Peyer's patch (tissue), 4 donors: Measurements from ENCODE around the gene PAIP2B.

Experiments used
- POLR2A ChIP-seq, 2 donors: fragments of 450-650 bp; IDR thresholded peaks; one replicate each; pipeline ENCODE4 v1.5.1; 2017; ENCODE audit warnings: antibody characterized with exemption in 2 of 2, mild to moderate bottlenecking in 2 of 2, moderate library complexity in 2 of 2
- TF ChIP-seq, protein P1 (sequence below), 6 experiments: fragments of 450-650 bp in 4 of 6; fragments of 200-600 bp in 2 of 6; sonication (generic) in 1 of 6; IDR thresholded peaks; one replicate each; pipeline ENCODE4 v1.5.1; 2017 to 2019; ENCODE audit warnings: antibody characterized with exemption in 6 of 6, mild to moderate bottlenecking in 3 of 6, moderate library complexity in 1 of 6

DNA sequence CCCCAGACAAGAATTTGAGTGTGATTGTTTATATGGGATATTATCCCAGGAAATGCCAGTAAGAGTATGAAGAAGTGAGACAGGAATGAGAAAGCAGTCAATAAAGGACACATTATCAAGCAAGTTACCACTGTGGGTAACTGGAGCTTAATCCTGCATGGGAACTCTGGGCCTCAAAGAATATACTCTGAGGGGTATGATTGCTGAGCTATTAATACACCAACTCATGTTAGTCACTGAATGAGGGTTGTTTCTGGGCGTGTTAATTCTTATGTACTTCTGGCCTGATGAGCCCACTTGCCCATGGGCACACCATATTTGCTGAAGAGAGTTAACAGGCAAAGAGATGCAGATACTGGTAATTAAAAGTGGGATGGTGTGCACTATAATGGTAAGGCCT lies 26.6 kb upstream of the PAIP2B start:
- TF ChIP-seq, protein P1, sequence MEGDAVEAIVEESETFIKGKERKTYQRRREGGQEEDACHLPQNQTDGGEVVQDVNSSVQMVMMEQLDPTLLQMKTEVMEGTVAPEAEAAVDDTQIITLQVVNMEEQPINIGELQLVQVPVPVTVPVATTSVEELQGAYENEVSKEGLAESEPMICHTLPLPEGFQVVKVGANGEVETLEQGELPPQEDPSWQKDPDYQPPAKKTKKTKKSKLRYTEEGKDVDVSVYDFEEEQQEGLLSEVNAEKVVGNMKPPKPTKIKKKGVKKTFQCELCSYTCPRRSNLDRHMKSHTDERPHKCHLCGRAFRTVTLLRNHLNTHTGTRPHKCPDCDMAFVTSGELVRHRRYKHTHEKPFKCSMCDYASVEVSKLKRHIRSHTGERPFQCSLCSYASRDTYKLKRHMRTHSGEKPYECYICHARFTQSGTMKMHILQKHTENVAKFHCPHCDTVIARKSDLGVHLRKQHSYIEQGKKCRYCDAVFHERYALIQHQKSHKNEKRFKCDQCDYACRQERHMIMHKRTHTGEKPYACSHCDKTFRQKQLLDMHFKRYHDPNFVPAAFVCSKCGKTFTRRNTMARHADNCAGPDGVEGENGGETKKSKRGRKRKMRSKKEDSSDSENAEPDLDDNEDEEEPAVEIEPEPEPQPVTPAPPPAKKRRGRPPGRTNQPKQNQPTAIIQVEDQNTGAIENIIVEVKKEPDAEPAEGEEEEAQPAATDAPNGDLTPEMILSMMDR (IDR thresholded peaks at IDR 0.05), result no peak
- TF ChIP-seq POLR2A (IDR thresholded peaks at IDR 0.05), result no peak
